Mucosa of rectum (tissue), 2 donors: ENCODE results near the gene AJUBA.
A peak's percentile ranks its signal among the peaks of the same experiment; 100 is the strongest.
"Not testable (repeated sequence)": the region's sequence is repeated elsewhere in the genome, so short reads cannot be mapped to it uniquely, and the experiment has no call there.

Experiments
- H3K27ac ChIP-seq, 2 donors: one replicate each; pipeline ENCODE4 v1.7.0; 2013; ENCODE audit warnings: inconsistent platforms in 2 of 2, low read depth in 2 of 2, low read length in 2 of 2
- H3K27me3 ChIP-seq, 2 donors: one replicate each; pipeline ENCODE4 v1.7.0; 2013; ENCODE audit warnings: low read length in 2 of 2; ENCODE audit not compliant: control insufficient read depth in 2 of 2, insufficient read depth in 2 of 2
- H3K36me3 ChIP-seq, 2 donors: one replicate each; pipeline ENCODE4 v1.7.0; 2013; ENCODE audit warnings: low read length in 2 of 2; ENCODE audit not compliant: control insufficient read depth in 2 of 2, insufficient read depth in 2 of 2
- H3K4me1 ChIP-seq, 2 donors: one replicate each; pipeline ENCODE4 v1.7.0; 2013; ENCODE audit warnings: low read length in 2 of 2, mild to moderate bottlenecking in 1 of 2; ENCODE audit not compliant: control insufficient read depth in 2 of 2, insufficient read depth in 2 of 2
- H3K4me3 ChIP-seq, 2 donors: one replicate each; pipeline ENCODE4 v1.7.0; 2013; ENCODE audit warnings: low read length in 2 of 2
- H3K9ac ChIP-seq, 2 donors: one replicate each; pipeline ENCODE4 v1.7.0; 2013; ENCODE audit warnings: low read length in 2 of 2, low read depth in 1 of 2, mild to moderate bottlenecking in 1 of 2
- H3K9me3 ChIP-seq, 2 donors: one replicate each; pipeline ENCODE4 v1.7.0; 2013; ENCODE audit warnings: low read length in 2 of 2; ENCODE audit not compliant: control insufficient read depth in 2 of 2
- donor health status: healthy.
- donor health status: Normal muscosa, but diverticular disease.

AJUBA gene

DNA sequence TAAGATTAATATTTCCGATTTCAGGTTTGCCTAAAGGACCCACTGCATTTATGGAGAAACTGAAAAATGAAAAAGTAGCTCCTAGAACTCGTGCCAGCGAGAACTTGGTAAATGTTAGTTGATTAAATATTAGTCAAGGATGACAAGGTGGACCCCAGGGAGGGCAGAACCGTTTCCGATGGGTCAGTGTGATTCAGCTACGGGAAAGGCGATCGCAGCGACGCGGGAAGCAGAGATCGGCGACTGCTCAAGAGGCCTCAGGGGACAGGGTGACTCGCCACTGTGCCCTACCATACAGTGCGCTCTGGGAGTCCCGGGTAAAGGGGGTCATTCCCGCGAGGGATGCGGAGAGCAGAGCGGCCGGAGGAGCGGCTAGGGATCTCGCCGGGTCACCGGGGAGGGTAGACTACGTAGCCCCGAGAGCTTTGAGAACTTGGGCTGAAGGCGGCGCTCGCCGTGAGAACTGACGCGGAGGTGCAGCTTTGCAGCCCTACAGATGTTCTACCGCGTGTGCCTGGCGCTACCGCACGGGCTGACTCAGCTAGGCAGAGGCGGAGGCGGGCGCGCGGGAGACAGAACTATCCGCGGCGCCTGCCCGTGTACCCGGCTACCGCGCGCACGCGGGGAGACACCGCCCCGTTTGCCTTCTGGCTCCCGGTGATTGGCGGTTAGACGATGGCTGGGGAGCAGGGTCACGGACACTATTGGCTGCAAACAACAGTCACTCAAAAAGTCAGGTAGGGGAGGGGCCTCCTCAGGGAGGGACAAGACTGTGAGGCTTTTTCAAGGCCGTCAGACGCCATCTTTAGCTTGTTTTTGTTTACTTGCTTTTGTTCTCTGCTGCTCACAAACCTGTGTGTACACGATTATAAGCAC is 24.4 kb upstream of the AJUBA start:
- H3K27ac ChIP-seq = peak overlapping the region; percentile 96 to 98
- H3K9ac ChIP-seq = peak overlapping the region; percentile 98 to 99
- no peaks in the 10 kb centered on the region for H3K27me3 ChIP-seq
- H3K4me1 ChIP-seq = peaks cover 17 to 25% of the 10 kb centered on the region in 2 donors
- H3K36me3 ChIP-seq = no peaks in the 10 kb centered on the region
- H3K4me3 ChIP-seq = peak overlapping the region; percentile 94 to 99
- no peaks in the 10 kb centered on the region for H3K9me3 ChIP-seq

DNA sequence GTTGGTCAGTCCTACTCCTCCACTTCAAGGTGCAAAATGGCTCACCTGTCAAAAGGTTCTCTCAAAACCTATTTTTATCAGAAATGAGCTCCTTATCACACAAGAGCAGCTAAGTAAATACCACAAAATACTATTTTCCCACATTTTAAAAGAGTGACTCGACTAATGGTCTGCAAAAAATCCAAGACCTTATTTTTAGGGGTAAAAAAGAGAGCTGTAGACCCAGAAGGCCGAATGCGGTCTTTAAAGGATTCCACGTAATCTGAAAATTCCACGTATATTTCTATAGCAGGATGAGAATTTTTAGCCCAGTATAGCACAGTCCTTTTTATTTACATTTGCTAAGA is 23.8 kb upstream of the AJUBA start:
- peak overlapping the region; percentile 96 to 98 for H3K27ac ChIP-seq
- H3K4me1 ChIP-seq = peaks cover 21 to 28% of the 10 kb centered on the region in 2 donors
- peak overlapping the region; percentile 98 to 99 for H3K9ac ChIP-seq
- no peaks in the 10 kb centered on the region for H3K9me3 ChIP-seq
- no peaks in the 10 kb centered on the region for H3K27me3 ChIP-seq
- H3K4me3 ChIP-seq = peak overlapping the region; percentile 94 to 99
- H3K36me3 ChIP-seq = no peaks in the 10 kb centered on the region

DNA sequence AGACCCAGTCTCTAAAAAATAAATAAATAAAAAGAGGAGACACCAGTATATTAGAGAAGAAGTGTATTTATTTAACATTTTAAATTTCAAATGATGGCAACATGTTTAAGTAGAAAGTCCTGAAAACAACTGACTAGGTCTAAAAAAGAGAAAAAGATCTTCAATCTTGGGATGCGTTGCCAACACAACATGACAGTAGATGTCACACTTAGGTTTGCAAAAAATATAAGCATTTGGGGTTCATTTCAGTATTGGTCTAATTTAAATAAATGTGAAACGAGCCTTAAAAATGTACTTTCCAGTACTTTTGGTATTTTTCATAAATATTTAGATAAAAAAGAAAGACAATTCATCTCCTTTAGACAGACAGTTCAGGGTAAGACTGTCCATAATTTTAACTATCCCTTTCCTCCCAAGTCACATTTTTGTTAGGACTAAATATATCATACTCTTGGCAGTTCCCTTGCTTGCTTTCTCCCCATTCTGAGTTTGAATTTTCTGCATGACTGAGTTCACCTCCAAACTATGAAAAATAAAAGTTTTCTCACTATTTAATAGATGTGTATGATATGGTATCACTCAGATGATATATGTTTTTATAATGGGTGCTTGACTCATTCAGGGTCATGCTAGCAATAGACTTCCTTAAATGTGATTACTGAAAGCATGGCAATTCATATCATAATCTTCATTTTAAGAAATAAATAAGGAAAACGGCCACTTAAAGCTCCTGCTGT is 23.3 kb upstream of the AJUBA start:
- H3K9ac ChIP-seq = peak overlapping the region in 1 of 2 donors; percentile 99
- H3K36me3 ChIP-seq = no peaks in the 10 kb centered on the region
- no peaks in the 10 kb centered on the region for H3K27me3 ChIP-seq
- H3K4me1 ChIP-seq = peaks cover 22 to 30% of the 10 kb centered on the region in 2 donors
- H3K9me3 ChIP-seq = no peaks in the 10 kb centered on the region
- H3K27ac ChIP-seq = peak overlapping the region in 1 of 2 donors; percentile 98
- peak overlapping the region in 1 of 2 donors; percentile 94 for H3K4me3 ChIP-seq

DNA sequence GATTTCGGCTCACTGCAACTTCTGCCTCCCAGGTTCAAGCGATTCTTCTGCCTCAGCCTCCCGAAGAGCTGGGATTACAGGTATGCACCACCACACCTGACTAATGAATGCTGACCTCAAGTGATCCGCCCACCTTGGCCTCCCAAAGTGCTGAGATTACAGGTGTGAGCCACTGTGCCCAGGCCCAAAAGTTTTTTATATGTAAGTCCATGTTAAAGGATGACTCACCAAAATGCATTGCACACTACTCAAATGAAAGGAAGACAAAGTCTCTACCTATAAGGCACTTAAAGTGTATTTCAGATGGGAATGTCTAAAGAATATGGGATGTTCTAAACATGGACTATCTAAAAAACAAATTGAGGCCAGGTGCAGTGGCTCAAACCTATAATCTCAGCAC is 21.9 kb upstream of the AJUBA start:
- H3K36me3 ChIP-seq, H3K9ac ChIP-seq, H3K27ac ChIP-seq, H3K4me3 ChIP-seq, H3K27me3 ChIP-seq, H3K9me3 ChIP-seq: not testable (repeated sequence)
- peaks cover 21 to 26% of the 10 kb centered on the region in 2 donors for H3K4me1 ChIP-seq

DNA sequence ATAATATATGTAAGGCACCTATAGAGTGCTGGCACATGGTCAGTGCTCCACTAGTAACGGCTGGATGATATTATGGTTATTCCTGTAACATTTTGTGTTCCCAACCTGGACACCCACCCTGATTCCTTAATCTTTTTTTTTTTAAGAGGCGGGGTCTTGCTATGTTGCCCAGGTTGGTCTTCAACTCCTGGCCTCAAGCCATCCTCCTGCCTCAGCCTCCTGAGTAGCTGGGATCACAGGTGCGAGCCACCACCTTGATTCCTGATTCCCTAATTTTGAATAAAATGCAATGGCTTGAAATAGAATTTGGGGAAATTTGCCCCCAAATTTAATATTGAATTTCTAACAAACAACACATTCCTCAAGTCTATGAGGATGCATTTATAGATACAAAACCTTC is 20.2 kb upstream of the AJUBA start:
- H3K36me3 ChIP-seq = no peaks in the 10 kb centered on the region
- H3K4me1 ChIP-seq = peaks cover 17 to 20% of the 10 kb centered on the region in 2 donors
- no peak overlapping the region for H3K9ac ChIP-seq
- no peak overlapping the region for H3K4me3 ChIP-seq
- H3K27ac ChIP-seq = no peak overlapping the region
- no peaks in the 10 kb centered on the region for H3K9me3 ChIP-seq
- H3K27me3 ChIP-seq = no peaks in the 10 kb centered on the region

DNA sequence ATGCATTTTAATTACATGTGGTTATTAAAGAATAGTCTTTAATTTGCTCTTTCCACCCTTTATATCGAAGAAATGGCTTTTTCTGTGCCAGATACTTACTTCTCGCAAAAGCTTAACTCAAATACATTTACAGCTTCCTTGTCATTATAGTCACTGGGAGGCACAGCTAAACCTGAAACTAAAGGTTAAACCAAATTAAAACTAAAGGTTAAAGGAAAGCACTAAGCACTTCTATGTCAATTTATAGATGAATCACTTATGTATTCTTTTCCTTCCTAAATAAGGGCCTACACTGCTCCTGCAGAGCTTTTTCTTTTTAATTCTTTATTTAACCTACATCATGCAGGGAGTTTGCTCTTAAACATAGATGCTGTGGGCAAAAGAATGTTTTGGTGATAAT is 18.5 kb upstream of the AJUBA start:
- no peaks in the 10 kb centered on the region for H3K9me3 ChIP-seq
- no peak overlapping the region for H3K9ac ChIP-seq
- H3K27ac ChIP-seq = peak overlapping the region in 1 of 2 donors; percentile 21
- H3K4me1 ChIP-seq = peaks cover 8% of the 10 kb centered on the region in 2 donors
- no peak overlapping the region for H3K4me3 ChIP-seq
- no peaks in the 10 kb centered on the region for H3K36me3 ChIP-seq
- H3K27me3 ChIP-seq = no peaks in the 10 kb centered on the region

DNA sequence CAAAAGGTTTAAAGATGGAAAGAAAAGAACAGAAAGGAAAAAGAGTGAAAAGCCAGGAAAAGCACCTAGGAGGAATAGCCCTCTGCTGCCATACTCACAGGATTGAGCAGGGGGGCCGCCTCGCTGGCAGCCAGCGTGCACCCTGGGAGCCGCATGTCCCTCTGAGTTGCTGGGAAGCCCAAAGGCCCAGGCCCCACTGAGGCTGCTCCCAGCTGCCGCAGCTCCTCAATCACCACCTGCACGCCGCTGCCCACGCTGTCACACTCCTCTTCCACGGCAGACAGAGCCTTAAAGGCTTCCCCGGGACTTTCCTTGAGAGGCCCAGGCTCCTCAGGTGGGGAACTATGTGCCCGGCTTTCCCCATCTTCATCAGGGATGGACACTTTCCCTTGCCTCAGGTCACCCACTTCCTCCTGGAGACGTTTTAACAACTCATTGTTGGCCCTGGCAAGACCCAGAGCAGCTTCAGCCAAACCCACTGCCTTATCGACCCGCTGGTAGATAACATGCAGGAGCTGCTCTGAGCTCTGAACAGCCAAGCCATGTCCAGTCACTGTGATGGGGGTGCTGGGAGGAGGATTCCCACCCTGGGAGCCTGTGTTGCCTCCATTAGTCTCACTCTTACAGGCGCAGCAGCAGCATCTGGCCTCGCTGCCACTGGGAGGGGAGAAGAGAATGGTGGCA is 16.1 kb upstream of the AJUBA start:
- H3K9ac ChIP-seq = no peak overlapping the region
- H3K36me3 ChIP-seq = peaks cover 0 to 3% of the 10 kb centered on the region in 2 donors
- H3K27me3 ChIP-seq = no peaks in the 10 kb centered on the region
- no peak overlapping the region for H3K27ac ChIP-seq
- H3K4me1 ChIP-seq = peaks cover 8 to 10% of the 10 kb centered on the region in 2 donors
- H3K4me3 ChIP-seq = no peak overlapping the region
- H3K9me3 ChIP-seq = no peaks in the 10 kb centered on the region

DNA sequence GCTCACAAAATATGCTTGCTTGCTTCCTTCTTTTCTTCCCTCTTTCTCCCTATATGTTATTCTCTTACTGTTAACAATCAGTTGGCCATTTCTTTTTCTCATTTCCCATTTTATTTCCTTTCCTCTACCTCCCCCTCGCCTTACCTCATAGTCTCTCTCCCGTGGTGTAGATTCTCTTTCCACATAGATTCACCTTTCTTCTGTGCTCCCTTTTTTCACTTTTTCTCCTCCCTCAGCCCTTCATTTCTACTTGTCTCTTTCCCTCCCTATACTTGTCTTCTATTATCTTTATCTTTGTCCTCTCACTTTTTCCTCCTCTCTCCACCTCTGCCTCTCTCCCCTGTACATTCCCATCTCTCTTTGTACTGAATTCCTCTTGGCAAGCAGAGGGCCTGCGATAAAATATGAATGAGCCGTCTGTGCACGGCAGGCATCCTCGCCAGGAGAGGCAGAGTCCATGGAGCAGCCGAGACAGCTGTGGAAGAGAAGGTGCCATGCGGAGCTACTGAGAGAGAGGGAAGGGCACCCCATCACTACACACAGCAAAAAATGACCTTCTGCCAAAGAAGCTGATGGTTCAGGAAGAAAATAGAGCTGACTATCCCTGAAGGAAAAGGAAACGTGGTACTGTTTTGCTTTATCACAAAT is 15.4 kb upstream of the AJUBA start:
- no peaks in the 10 kb centered on the region for H3K27me3 ChIP-seq
- peaks cover 8 to 10% of the 10 kb centered on the region in 2 donors for H3K4me1 ChIP-seq
- H3K27ac ChIP-seq = no peak overlapping the region
- no peak overlapping the region for H3K9ac ChIP-seq
- H3K9me3 ChIP-seq = no peaks in the 10 kb centered on the region
- no peak overlapping the region for H3K4me3 ChIP-seq
- peaks cover 0 to 3% of the 10 kb centered on the region in 2 donors for H3K36me3 ChIP-seq

DNA sequence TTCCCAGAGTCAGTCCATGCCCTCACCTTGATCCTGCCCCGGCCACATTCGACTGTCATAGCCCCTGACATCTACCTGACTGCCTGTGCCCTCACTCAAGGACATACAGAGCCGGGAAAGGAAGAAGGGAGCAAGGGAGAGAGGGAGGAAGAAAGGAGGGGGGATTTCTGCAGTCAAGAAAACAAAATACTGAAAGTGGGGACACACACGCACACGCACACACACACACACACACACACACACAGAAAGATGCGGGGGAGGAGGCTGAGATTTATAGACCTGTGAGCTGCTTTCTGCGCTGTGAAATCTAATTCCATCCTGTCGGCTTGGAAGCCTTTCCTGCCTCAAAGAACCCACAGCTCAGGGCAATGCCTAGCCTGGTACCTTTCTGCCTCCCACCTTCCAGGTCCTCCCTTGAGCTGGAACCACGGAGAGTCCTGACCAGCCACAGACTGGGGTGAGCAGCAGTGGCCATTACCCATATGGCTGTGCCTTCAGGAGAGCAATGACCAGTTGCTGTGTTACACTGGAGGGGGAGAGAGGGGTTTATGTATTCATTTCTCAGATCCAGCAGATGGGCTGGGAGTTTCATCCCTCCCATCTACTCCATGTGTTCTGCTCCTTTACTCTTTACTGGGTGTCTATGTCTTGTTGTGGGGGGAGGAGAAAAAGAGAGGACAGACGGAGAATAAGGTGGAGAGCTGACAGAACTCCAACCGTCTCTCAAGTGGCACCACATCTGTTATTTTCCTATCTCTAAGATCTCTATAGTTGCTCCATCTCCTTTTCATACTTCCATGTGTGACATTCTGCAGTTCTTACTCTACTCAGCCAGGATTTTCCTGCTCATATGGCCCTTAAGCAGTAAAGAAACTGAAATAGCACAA is 14.7 kb upstream of the AJUBA start:
- Histone ChIP-seq H3K9ac (no peak overlapping the region), H3K4me1 (peaks cover 8 to 10% of the 10 kb centered on the region in 2 donors), H3K27ac (no peak overlapping the region), H3K9me3 (no peaks in the 10 kb centered on the region), H3K27me3 (no peaks in the 10 kb centered on the region), H3K36me3 (peaks cover 0 to 3% of the 10 kb centered on the region in 2 donors), H3K4me3 (no peak overlapping the region)
